GM10248 (cell line): ENCODE data around the gene MAPT.
"Not testable (repeated sequence)": the region's sequence is repeated elsewhere in the genome, so short reads cannot be mapped to it uniquely, and the experiment has no call there.

Experiments
- CTCF ChIA-PET: fragments of 300-600 bp; sonication (Branson Sonifier 250); formaldehyde crosslinking; extraction: SDS; loops from one replicate; lab custom pipeline; 2021; ENCODE audit warnings: antibody characterized with exemption; lab: Yijun Ruan, JAX
- POLR2A ChIA-PET: fragments of 350-650 bp; sonication (Branson Sonifier 250); formaldehyde crosslinking; extraction: SDS; loops from one replicate; lab custom pipeline; 2020; ENCODE audit warnings: antibody characterized with exemption; lab: Yijun Ruan, JAX
- DNase-seq: peaks from one replicate; pipeline ENCODE4 v3.0.0; 2012; ENCODE audit errors: extremely low spot score
- TF ChIP-seq, protein P1 (sequence below): IDR thresholded peaks from 2 replicates; pipeline ENCODE4 v1.5.1; 2012; ENCODE audit warnings: mild to moderate bottlenecking, low read depth; ENCODE audit errors: extremely low read depth, missing control alignments, control extremely low read depth

MAPT gene

DNA sequence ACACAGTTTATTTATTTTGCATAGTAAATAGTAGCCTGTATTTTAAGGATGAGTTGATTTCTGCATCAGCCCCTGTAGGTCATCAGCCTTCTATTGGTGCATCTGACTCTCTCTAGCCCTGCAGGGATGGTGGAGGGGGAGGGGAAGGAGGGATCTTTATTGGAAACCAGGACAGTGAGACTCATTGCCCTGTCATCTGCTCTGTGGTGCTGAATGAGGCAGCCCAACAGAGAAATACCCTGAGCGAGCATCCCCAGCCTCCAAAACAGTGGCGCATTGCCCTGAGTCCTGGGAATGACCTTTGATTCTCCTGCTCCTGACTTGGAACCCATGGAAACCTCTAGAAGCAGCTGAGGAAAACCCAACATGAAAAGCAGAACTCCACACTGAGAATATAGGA, 59.2 kb downstream of the MAPT start:
- POLR2A ChIA-PET = no interaction called here
- CTCF ChIA-PET = interaction anchor here (1.3 kb wide), 1 partner anchor 24 kb away, joined by 3 read pairs; no protein-coding TSS in a partner anchor
- TF ChIP-seq, protein P1, sequence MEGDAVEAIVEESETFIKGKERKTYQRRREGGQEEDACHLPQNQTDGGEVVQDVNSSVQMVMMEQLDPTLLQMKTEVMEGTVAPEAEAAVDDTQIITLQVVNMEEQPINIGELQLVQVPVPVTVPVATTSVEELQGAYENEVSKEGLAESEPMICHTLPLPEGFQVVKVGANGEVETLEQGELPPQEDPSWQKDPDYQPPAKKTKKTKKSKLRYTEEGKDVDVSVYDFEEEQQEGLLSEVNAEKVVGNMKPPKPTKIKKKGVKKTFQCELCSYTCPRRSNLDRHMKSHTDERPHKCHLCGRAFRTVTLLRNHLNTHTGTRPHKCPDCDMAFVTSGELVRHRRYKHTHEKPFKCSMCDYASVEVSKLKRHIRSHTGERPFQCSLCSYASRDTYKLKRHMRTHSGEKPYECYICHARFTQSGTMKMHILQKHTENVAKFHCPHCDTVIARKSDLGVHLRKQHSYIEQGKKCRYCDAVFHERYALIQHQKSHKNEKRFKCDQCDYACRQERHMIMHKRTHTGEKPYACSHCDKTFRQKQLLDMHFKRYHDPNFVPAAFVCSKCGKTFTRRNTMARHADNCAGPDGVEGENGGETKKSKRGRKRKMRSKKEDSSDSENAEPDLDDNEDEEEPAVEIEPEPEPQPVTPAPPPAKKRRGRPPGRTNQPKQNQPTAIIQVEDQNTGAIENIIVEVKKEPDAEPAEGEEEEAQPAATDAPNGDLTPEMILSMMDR = no peak
- DNase-seq = no peak

DNA sequence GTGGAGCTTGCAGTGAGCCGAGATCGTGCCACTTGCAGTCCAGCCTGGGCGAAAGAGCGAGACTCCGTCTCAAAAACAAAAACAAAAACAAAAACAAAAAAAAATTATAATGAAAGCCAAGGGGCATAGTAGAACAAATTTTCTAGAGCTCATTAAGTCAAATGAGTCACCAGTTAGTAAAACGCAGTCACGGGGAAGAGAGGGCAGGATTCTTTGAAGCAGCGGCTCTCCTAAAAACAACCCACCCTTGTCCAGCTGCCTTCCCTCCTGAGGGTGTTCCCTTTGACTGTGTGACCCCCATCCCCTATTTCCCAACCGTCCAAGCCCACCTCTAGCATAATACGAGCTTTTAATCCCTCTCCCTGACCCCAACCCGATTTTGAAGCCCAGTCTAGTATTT, 60.6 kb downstream of the MAPT start:
- ChIA-PET POLR2A (no interaction called here), CTCF (no interaction called here)
- no peak for DNase-seq
- TF ChIP-seq, protein P1 = no peak

DNA sequence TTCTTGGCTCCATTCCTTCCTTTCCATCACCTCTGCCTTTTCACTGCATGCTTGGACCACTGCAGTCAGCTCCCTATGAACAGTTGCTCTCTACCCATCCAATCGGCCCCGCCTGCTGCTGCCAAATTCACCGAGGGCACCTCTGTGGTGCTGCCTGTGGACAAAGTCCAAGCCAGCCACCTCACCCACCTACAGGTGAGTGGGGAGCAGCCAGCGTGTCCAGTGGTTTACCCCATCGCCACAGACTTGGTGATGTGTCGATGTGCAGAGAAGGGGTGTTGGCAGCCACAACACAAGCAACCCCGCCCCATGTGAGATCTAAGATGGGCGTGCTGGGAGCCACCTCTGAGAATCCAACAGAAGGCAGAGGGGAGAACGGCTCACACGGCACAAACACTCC, 61.0 kb downstream of the MAPT start:
- ChIA-PET CTCF (no interaction called here), POLR2A (no interaction called here)
- DNase-seq = no peak

DNA sequence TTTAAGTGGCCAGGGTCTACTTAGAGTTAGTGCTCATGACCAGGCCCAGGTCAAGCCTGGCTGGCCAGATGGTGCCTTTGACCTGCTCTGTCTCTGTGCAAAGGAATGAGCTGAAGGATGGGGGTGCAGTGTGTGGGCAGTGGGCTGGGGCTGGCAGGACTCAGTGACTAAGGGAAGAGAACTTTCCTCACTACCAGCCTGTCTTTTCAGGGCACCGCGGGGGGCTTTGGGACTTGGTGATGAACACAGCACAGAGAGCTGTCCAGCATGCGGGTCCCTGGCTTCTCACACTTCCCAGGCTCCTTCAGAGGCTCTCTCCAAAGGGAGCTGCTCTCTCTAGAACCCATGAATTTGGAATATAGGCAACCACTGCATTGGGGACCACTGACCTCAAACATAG, 61.7 kb downstream of the MAPT start:
- ChIA-PET CTCF (interaction anchor here (0.7 kb wide), 1 partner anchor 10 kb away, joined by 3 read pairs; no protein-coding TSS in a partner anchor), POLR2A (no interaction called here)
- no peak for DNase-seq
- TF ChIP-seq, protein P1 = no peak

More for the DNA sequence above, 61.0 kb downstream of the MAPT start:
- TF ChIP-seq, protein P1 = no peak

DNA sequence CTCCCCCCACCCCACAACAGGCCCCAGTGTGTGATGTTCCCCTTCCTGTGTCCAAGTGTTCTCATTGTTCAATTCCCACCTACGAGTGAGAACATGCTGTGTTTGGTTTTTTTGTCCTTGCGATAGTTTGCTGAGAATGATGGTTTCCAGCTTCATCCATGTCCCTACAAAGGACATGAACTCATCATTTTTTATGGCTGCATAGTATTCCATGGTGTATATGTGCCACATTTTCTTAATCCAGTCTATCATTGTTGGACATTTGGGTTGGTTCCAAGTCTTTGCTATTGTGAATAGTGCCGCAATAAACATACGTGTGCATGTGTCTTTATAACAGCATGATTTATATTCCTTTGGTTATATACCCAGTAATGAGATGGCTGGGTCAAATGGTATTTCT, 62.4 kb downstream of the MAPT start:
- POLR2A ChIA-PET, DNase-seq, CTCF ChIA-PET: not testable (repeated sequence)

DNA sequence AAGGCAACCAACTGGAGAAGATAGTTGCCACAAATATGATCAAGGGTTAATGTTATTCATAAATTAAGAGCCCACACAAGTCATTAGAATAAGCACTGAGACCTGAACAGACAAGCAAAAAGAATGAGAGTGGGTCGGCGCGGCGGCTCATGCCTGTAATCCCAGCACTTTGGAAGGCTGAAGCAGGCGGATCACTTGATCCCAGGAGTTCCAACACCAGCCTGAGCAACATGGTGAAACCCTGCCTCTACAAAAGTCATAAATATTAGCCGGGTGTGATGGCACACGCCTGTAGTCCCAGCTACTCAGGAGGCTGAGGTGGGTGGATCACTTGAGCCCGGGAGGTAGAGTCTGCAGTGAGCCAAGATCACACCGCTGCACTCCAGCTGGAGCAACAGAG, 64.0 kb downstream of the MAPT start:
- POLR2A ChIA-PET = no interaction called here
- no peak for DNase-seq
- CTCF ChIA-PET = no interaction called here
- TF ChIP-seq, protein P1 = no peak

DNA sequence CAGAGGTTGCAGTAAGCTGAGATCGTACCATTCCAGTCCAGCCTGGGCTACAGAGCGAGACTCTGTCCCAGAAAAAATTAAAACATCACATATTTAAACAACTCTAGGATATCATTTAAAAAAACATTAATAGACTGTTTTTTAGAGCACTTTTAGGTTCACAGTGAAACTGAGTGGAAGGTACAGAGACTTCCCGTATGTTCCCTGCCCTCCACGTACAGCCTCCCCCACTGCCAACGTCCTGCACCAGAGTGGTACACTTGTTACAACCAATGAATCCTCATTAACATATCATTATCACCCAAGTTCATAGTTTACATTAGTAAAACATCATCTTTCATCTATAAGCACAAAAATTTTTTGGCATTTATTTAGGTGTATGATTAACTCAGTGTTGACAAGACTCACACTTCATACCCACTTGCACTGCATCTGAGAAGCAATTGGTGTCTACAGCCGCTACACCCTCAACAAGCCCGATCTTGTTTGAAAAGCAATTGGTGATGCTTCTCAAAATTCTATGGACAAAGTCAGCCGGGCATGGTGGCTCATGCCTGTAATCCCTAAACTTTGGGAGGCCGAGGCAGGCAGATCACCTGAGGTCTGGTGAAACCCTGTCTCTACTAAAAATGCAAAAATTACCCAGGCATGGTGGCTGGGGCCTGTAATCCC, 64.8 kb downstream of the MAPT start:
- POLR2A ChIA-PET = no interaction called here

More for the DNA sequence above, 64.8 kb downstream of the MAPT start:
- TF ChIP-seq, protein P1 = no peak
- DNase-seq = no peak
- CTCF ChIA-PET = no interaction called here
